Measurements from ENCODE around the gene RIMKLB.

Gene RIMKLB

DNA sequence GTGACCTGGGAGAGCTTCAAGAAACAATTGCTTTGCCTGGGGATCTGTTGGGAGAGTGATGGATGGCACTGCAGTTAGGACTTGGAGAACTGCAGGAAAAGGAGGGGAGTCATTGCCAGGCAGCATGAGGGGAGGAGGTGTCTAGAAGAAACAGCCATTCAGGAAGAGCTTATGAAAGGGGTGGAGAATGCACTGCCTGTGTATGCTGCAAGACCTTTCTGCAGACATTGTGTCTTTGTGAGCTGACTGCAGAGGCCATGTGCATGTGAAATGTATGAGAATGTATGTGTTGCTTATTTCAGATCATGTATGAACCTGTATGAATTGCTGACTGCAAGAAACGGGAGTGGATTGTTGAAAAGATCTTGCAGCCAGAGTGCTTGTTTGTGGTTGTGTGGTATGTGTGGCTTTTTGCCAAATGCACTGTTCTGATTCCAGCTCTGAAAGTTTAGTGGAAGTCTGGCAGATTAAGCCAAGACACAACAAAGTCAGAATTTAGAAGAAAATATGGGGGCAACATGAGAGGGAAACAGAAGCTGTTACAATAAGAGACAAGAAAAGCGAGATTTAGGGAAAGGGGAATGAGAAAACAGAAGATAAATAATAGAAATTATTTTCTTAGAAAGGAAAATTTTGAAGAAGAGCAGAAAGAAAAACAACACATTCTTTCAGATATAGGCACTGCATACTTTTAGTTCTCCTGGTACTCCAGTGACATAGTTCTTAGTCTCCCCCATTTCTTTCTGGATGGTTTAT lies 9.8 kb upstream of the RIMKLB start:
- no peak overlapping the region for H3K27ac ChIP-seq (ENCODE audit: insufficient read depth, low read depth, low read length, poor library complexity, severe bottlenecking)
- no peaks in the 10 kb centered on the region for H3K36me3 ChIP-seq (ENCODE audit: control insufficient read depth, insufficient read depth, low read length)
- H3K27me3 ChIP-seq (ENCODE audit: control insufficient read depth, insufficient read depth, low read length, poor library complexity, severe bottlenecking), result no peaks in the 10 kb centered on the region
- H3K9me3 ChIP-seq (ENCODE audit: control insufficient read depth, low read length), result no peaks in the 10 kb centered on the region
- 91% methylated on average over 1 to 2 of the region's 2 CpGs for WGBS, 2 experiments
- no peak overlapping the region for H3K4me3 ChIP-seq (ENCODE audit: insufficient read depth, low read depth, low read length)
- peaks cover 10% of the 10 kb centered on the region for H3K4me1 ChIP-seq (ENCODE audit: control insufficient read depth, insufficient read depth, low read length)

DNA sequence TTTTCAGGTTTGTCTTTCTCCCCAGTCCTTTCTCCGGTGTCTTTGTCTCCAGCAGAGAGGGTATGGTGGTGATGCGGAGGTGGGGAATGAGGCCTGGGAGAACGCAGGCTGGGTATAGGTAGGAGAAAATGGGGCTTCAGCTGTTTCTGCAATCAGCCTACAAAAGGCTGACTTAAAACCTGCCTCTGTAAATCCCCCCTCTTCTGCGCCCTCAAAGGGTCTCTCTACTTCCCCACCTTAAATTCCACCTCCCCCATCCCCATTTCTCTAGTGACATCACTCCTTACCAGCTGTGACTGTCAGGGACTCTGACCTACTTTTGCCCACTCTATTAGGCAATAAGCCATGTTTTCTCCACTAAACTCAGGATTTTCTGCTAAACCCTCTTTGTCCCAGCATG lies 8.1 kb upstream of the RIMKLB start:
- Histone ChIP-seq H3K27me3 (ENCODE audit: control insufficient read depth, insufficient read depth, low read length, poor library complexity, severe bottlenecking) (no peaks in the 10 kb centered on the region), H3K9me3 (ENCODE audit: control insufficient read depth, low read length) (no peaks in the 10 kb centered on the region), H3K27ac (ENCODE audit: insufficient read depth, low read depth, low read length, poor library complexity, severe bottlenecking) (no peak overlapping the region), H3K4me3 (ENCODE audit: insufficient read depth, low read depth, low read length) (no peak overlapping the region), H3K36me3 (ENCODE audit: control insufficient read depth, insufficient read depth, low read length) (no peaks in the 10 kb centered on the region), H3K4me1 (ENCODE audit: control insufficient read depth, insufficient read depth, low read length) (peaks cover 10% of the 10 kb centered on the region)
- WGBS, 2 experiments, result 31 to 39% methylated on average over 3 to 4 of the region's 4 CpGs

DNA sequence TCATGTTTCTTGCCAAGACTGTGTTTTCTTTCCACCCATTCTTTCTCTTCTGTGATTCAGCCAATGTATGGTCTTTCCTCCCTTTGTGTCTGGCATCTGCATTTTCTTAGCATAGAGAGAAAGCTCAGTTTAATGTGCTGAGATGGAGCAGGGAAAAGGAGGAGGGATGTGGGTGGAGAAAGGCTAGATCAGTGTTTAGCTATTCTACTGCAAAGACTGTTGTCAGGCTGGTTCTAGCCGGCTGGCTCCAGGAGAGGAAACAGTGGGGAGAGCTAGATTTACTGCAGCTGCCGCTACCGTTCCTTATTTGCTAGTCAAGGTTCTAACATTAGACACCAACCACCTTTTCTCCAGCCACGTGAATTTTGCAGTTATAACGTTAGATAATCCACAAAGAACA lies 5.2 kb upstream of the RIMKLB start:
- no peaks in the 10 kb centered on the region for H3K9me3 ChIP-seq (ENCODE audit: control insufficient read depth, low read length)
- WGBS, 2 experiments, result 1 to 3% methylated on average over 5 of the region's 5 CpGs
- no peaks in the 10 kb centered on the region for H3K27me3 ChIP-seq (ENCODE audit: control insufficient read depth, insufficient read depth, low read length, poor library complexity, severe bottlenecking)
- H3K36me3 ChIP-seq (ENCODE audit: control insufficient read depth, insufficient read depth, low read length), result no peaks in the 10 kb centered on the region
- no peak overlapping the region for H3K4me3 ChIP-seq (ENCODE audit: insufficient read depth, low read depth, low read length)
- peak overlapping the region; percentile 74 for H3K27ac ChIP-seq (ENCODE audit: insufficient read depth, low read depth, low read length, poor library complexity, severe bottlenecking)
- peaks cover 9% of the 10 kb centered on the region for H3K4me1 ChIP-seq (ENCODE audit: control insufficient read depth, insufficient read depth, low read length)

- Histone ChIP-seq H3K36me3 (ENCODE audit: control insufficient read depth, insufficient read depth, low read length) (no peaks in the 10 kb centered on the region), H3K27me3 (ENCODE audit: control insufficient read depth, insufficient read depth, low read length, poor library complexity, severe bottlenecking) (no peaks in the 10 kb centered on the region), H3K9me3 (ENCODE audit: control insufficient read depth, low read length) (no peaks in the 10 kb centered on the region), H3K4me3 (ENCODE audit: insufficient read depth, low read depth, low read length) (no peak overlapping the region), H3K4me1 (ENCODE audit: control insufficient read depth, insufficient read depth, low read length) (peaks cover 14% of the 10 kb centered on the region), H3K27ac (ENCODE audit: insufficient read depth, low read depth, low read length, poor library complexity, severe bottlenecking) (no peak overlapping the region)
- 94 to 97% methylated on average over 10 of the region's 10 CpGs for WGBS, 2 experiments
These were observed 2.7 kb upstream of the RIMKLB start for GRCh38 chr12:8695116-8695515.

GRCh38 chr12:8696442-8697090 lies 1.2 kb upstream of the RIMKLB start:
- no peaks in the 10 kb centered on the region for H3K36me3 ChIP-seq (ENCODE audit: control insufficient read depth, insufficient read depth, low read length)
- 51 to 59% methylated on average over 4 to 5 of the region's 6 CpGs for WGBS, 2 experiments
- no peaks in the 10 kb centered on the region for H3K9me3 ChIP-seq (ENCODE audit: control insufficient read depth, low read length)
- H3K27ac ChIP-seq (ENCODE audit: insufficient read depth, low read depth, low read length, poor library complexity, severe bottlenecking), result peak overlapping the region; percentile 95
- no peaks in the 10 kb centered on the region for H3K27me3 ChIP-seq (ENCODE audit: control insufficient read depth, insufficient read depth, low read length, poor library complexity, severe bottlenecking)
- H3K4me3 ChIP-seq (ENCODE audit: insufficient read depth, low read depth, low read length), result peak overlapping the region; percentile 78
- peaks cover 14% of the 10 kb centered on the region for H3K4me1 ChIP-seq (ENCODE audit: control insufficient read depth, insufficient read depth, low read length)

DNA sequence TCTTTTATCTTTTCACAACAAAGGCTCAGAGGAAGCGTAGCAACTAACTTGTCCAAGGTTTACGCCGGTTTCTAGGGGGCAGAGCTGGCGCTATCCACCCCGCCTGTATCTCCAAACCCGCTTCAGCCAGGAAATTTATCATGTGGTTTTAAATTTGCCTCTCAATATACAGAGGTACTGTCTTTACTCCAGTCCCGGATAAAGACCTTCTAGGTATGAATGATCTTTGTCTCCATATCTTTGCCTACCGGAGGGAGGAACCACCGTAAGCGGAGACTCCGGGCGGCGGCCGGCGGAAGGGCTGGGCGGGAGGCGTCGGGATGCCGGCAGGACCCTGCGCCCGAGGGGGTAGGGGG lies 693 bp upstream of the RIMKLB start:
- 0 to 1% methylated on average over 21 of the region's 21 CpGs for WGBS, 2 experiments
- peak overlapping the region; percentile 95 for H3K27ac ChIP-seq (ENCODE audit: insufficient read depth, low read depth, low read length, poor library complexity, severe bottlenecking)
- H3K9me3 ChIP-seq (ENCODE audit: control insufficient read depth, low read length), result no peaks in the 10 kb centered on the region
- H3K36me3 ChIP-seq (ENCODE audit: control insufficient read depth, insufficient read depth, low read length), result no peaks in the 10 kb centered on the region
- no peaks in the 10 kb centered on the region for H3K27me3 ChIP-seq (ENCODE audit: control insufficient read depth, insufficient read depth, low read length, poor library complexity, severe bottlenecking)
- peaks cover 14% of the 10 kb centered on the region for H3K4me1 ChIP-seq (ENCODE audit: control insufficient read depth, insufficient read depth, low read length)
- peak overlapping the region; percentile 78 for H3K4me3 ChIP-seq (ENCODE audit: insufficient read depth, low read depth, low read length)

DNA sequence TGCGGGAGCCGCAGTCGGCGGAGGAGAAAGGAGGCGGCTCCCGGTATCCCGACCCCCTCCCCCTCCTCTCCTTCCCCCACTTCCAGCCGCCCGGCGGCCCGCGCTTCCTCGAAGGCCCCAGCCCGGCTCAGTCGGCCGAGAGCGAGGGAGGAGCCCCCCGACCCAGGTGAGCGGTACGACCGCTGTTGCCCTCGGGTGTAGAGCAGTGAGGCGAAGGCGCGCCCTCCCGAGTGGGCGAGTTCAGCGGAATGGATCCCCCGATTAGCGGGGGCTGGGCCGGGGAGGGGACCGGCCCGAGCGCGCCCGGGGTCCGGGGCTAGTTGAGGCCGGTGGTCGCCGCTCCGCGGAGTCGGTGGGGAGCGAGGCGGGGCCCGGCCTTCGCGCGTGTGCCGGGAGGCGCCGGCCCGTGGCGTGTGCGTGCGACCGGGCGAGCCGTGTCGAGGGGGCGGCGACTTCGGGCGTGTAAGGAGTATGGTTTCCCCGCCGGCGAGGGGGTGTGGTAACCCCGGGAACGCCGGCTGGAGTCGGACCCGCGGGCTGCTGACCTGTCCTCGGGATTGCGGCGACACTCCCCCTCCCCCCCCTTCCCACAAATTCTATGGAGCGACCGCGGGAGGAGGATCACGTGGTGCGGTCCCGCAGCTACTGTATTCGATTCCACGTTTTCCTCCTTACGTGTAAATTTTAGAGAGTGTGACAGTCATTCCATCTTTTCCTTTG lies 501 bp downstream of the RIMKLB start:
- Histone ChIP-seq H3K4me1 (ENCODE audit: control insufficient read depth, insufficient read depth, low read length) (peaks cover 9% of the 10 kb centered on the region), H3K9me3 (ENCODE audit: control insufficient read depth, low read length) (no peaks in the 10 kb centered on the region), H3K27ac (ENCODE audit: insufficient read depth, low read depth, low read length, poor library complexity, severe bottlenecking) (peak overlapping the region; percentile 86), H3K36me3 (ENCODE audit: control insufficient read depth, insufficient read depth, low read length) (no peaks in the 10 kb centered on the region), H3K4me3 (ENCODE audit: insufficient read depth, low read depth, low read length) (peak overlapping the region; percentile 78), H3K27me3 (ENCODE audit: control insufficient read depth, insufficient read depth, low read length, poor library complexity, severe bottlenecking) (no peaks in the 10 kb centered on the region)
- 0% methylated on average over 82 to 85 of the region's 85 CpGs for WGBS, 2 experiments

- Histone ChIP-seq H3K36me3 (ENCODE audit: control insufficient read depth, insufficient read depth, low read length) (no peaks in the 10 kb centered on the region), H3K4me3 (ENCODE audit: insufficient read depth, low read depth, low read length) (peak overlapping the region; percentile 78), H3K27me3 (ENCODE audit: control insufficient read depth, insufficient read depth, low read length, poor library complexity, severe bottlenecking) (no peaks in the 10 kb centered on the region), H3K9me3 (ENCODE audit: control insufficient read depth, low read length) (no peaks in the 10 kb centered on the region), H3K4me1 (ENCODE audit: control insufficient read depth, insufficient read depth, low read length) (peaks cover 9% of the 10 kb centered on the region), H3K27ac (ENCODE audit: insufficient read depth, low read depth, low read length, poor library complexity, severe bottlenecking) (no peak overlapping the region)
- WGBS, 2 experiments, result no CpG with 5 or more reads among the region's 2 CpGs
These were observed 1.1 kb downstream of the RIMKLB start for GRCh38 chr12:8698879-8699278.

DNA sequence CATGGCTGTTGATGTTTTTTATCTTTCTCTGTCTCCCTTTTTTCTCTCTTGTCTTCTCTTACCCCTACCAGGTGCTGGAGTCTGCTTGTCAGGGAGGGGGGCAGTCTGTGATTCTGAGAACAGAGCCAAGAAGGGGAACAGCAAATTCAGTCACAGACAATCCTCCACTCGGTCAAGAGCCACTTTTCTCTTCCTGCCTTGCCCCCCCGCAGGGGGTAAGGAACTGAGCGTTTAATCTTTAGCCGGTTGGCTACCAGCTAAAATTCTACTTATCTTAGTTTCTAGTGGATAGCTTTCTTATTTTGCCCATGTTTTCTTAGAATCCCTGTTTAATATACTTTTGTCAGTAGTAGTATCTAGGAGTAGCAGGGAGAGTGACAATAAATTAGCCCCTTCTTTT lies 1.9 kb downstream of the RIMKLB start:
- no peak overlapping the region for H3K27ac ChIP-seq (ENCODE audit: insufficient read depth, low read depth, low read length, poor library complexity, severe bottlenecking)
- peaks cover 9% of the 10 kb centered on the region for H3K4me1 ChIP-seq (ENCODE audit: control insufficient read depth, insufficient read depth, low read length)
- peak overlapping the region; percentile 15 for H3K4me3 ChIP-seq (ENCODE audit: insufficient read depth, low read depth, low read length)
- WGBS, 2 experiments, result 5 to 10% methylated on average over 4 of the region's 4 CpGs
- H3K36me3 ChIP-seq (ENCODE audit: control insufficient read depth, insufficient read depth, low read length), result no peaks in the 10 kb centered on the region
- H3K9me3 ChIP-seq (ENCODE audit: control insufficient read depth, low read length), result no peaks in the 10 kb centered on the region
- H3K27me3 ChIP-seq (ENCODE audit: control insufficient read depth, insufficient read depth, low read length, poor library complexity, severe bottlenecking), result no peaks in the 10 kb centered on the region

- WGBS, 2 experiments, result 92 to 97% methylated on average over 5 to 6 of the region's 6 CpGs
- no peak overlapping the region for H3K4me3 ChIP-seq (ENCODE audit: insufficient read depth, low read depth, low read length)
- no peaks in the 10 kb centered on the region for H3K9me3 ChIP-seq (ENCODE audit: control insufficient read depth, low read length)
- H3K4me1 ChIP-seq (ENCODE audit: control insufficient read depth, insufficient read depth, low read length), result peaks cover 9% of the 10 kb centered on the region
- no peaks in the 10 kb centered on the region for H3K36me3 ChIP-seq (ENCODE audit: control insufficient read depth, insufficient read depth, low read length)
- H3K27me3 ChIP-seq (ENCODE audit: control insufficient read depth, insufficient read depth, low read length, poor library complexity, severe bottlenecking), result no peaks in the 10 kb centered on the region
- no peak overlapping the region for H3K27ac ChIP-seq (ENCODE audit: insufficient read depth, low read depth, low read length, poor library complexity, severe bottlenecking)
These were observed 3.4 kb downstream of the RIMKLB start for GRCh38 chr12:8701046-8701660.
